GM19025 (cell line): ENCODE results near the gene RBPJL.

Experiments
- ATAC-seq: cut with Tn5 transposase; IDR thresholded peaks from one replicate; pipeline ENCODE4 v1.9.1; 2021; ENCODE audit warnings: mild to moderate bottlenecking, low read depth, moderate library complexity; ENCODE audit not compliant: unreplicated experiment

Gene RBPJL

DNA sequence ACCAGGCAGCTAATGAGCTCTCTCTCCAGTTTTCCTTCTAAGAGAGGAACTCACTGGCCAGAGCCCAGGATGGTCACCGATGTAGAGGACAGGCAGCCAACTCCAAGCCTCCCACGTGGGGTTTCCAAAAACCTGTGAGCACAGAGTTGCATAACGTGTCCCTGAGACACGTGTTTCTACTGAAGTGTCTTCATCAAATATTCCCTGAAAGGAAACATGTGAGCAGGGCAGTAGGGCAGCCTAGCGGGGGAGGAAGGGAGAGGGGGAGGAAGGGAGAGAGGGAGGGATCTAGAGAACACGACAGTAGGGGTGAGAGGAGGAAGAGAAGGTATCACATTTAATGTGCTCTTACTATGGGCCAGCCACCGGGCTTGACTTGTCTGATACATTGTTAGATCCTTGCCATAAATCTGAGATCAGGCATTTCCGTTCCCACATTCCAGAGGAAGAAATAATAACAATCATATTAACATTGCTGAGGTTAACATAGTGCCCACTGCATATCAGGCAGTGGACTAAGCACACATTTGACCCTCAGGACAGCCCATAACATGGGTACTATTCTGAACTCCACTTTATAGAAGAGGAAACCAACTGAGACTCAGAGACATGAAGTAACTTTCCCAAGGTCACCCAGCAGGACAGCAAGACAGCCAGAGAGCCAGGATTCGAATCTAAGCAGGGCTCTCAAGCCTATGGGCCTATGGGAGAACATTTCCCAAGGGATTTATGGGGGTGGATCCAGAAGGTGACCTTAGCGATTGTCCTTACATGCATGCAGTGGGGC lies 51.8 kb downstream of the RBPJL start:
- no peak for ATAC-seq

DNA sequence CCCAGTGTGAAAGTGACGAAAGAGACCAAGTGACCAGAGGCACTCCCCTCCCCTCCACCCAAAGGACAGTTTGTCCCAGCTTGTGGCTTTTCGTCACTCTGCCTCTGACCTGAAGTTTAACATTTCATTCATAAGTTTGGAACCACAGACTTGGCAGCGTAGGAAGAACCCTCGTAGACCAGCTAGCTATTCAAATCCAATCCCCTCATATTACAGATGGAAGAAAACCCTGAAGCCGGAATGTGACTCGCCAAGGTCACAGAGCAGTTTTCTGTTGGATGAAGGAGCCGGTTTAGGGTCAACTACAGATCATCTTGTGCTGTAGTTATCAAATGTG lies 52.4 kb downstream of the RBPJL start:
- ATAC-seq = no peak

DNA sequence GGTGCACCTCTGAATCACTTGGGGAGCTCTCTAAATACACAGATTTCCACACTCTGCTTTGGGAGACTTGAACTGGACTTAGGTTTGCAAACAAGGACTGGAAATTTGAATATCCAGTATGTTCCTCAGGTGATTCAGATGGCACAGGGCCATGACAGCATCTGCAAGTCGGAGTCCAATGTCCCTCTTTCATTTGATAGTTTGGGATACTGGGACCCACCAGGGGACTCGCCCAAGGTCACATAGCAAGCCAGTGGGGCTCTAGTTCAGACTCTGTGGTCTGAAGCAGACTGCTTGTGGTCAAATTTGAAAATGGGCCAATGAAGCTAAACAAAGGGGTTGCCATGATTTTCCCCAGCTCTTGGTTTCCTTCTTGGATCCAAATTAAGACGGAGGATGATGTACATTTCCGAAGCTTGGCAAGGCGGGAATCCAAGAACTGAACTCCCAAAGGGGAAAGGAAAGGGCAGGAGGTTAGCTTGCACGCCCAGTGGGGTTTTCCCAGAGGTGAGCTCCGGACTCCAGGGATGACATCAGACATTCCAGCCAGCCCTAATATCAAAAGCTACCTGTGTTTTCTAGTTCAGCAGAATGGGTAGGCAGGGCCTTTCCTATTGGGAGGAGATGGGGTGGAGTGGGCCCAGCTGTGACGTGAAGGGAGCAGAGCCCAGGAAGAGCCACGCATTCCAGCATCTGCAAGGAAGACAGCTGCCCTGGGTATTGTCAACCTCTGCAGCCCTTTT lies 52.9 kb downstream of the RBPJL start:
- no peak for ATAC-seq

DNA sequence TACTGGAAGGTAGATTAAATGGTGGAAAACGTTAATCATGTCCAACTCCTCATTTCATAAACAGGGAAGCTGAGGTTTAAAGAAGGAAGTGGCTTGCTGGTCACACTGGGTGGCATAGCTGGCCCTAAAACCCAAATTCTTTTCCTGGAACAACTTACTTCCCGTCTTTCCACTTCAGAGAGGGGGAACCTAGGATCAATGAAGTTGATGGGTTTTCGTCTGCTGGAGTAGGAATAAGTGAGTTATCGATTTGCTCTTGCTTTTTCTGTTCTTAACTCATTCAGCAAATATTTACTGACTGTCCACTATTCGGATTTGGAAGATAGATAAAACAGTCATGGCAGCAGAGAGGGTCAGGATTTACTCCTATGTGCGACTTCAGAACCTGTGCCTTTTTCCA lies 55.2 kb downstream of the RBPJL start:
- ATAC-seq = no peak

DNA sequence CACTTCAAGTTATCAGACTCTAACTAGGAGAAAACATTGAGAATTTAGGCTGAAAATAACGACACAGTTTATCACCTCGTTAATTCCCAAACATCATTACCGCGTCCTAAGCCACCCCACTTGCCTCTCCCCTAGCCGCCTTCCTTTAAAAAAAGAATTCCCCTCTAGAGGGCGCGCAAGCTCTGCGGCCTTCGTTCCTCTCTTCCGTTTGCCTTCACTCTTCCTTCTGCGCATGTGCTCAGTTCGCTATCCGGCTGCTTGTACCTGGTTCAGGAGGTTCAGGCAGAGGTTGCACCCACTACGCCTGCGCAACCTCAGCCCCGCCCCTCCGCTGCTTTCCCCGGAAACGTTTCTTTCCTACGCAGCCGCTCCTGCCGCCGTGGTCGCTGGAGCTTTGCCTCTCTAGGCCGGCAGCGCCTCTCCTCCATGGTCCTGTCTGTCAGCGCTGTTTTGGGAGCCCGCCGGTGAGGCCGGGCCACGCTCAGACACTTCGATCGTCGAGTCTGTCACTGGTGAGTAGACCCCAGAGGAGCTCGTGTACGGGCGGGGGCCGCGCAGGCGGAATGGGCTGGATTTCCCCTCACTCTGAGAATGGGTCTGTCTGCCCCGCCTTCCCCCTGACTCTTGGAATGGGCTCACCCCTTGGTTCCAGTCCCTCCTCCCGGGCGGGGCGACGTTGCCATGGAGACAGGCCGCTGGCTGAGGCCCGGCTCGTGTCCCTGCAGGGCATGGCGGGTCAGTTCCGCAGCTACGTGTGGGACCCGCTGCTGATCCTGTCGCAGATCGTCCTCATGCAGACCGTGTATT lies 56.4 kb downstream of the RBPJL start, which contains the start of gene SYS1:
Gene SYS1, plus strand, starts transcription at position 353 of the 807 bp plus-strand sequence. Its CDS starts 376 bp downstream, at position 729.
- ATAC-seq = peak; percentile 79

DNA sequence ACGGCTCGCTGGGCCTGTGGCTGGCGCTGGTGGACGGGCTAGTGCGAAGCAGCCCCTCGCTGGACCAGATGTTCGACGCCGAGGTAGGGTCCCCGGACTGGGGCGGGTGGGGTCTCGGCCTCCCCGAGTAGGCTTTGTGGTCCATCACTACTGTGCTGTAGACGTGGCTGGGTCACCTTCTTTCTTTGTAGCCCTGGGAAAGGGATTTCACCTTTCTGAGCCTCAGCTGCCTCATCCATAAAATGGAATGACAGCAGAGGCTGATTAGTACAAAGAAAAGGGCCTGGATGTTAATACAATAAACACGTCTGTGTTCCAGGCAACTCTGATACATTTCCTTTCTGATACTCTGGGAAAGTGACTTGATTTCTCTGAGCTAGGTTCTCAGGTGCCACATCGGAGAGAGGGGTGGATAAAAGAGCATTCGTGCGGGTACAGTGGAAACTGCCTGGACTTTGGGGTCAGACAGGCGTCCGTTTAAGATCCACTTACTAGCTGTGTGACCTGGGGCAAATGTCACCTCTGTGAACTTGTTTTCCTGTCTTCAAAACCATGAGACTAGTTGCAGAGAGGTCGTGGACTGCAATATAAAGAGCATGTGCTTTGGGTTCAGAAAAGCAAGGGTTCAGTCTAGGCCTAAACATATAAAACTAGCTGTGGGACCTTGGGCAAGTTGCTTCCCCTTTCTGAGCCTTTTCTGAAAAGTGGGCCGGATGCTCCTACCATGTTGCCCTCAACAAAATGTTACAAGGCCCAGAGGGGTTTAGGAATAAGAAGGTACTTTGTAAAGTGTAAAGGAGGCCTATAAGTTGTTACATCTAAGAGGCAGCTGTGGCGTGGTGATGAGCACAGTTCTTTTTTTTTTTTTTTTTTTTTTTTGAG lies 57.2 kb downstream of the RBPJL start:
- ATAC-seq = no peak

DNA sequence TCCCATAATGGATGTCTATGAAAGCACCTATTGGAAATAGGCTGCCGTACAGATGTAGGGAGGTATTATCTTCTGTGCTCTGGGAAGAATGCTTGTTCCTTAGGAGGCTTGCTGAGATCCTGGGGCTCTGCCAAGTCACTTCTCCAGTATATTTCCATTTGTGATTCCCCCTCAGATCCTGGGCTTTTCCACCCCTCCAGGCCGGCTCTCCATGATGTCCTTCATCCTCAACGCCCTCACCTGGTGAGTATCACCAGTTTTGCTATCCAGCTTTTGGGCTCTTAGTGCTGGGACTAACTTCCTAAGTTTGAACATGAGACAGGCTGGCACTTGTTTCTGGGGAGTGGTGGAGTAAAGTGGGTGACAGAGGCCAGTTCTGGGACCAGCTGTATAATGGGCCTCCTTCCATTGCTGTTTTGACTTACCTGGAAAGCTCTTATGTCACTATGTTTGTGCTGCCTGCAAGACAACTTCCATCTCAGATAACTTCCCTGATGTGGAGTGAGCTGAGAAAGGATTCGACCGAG lies 58.9 kb downstream of the RBPJL start:
- no peak for ATAC-seq

DNA sequence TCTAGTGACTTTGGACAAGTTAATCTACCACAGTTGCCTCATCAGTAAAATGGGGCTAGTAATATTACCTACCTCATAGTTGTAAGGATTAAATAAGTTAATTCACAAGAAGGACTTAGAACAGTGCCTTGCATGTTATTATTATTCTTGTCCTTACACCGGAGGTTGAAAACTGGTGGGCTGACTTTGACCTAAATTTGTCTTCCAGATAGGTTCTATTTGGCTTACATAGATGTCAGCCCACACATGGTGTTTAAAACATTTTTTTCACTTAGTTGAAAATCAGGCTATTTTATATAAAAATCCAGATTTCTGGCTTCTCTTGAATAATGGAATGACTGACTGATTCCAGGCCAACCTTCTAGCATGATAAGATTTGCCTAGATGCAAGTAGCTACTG lies 59.6 kb downstream of the RBPJL start:
- ATAC-seq = no peak

DNA sequence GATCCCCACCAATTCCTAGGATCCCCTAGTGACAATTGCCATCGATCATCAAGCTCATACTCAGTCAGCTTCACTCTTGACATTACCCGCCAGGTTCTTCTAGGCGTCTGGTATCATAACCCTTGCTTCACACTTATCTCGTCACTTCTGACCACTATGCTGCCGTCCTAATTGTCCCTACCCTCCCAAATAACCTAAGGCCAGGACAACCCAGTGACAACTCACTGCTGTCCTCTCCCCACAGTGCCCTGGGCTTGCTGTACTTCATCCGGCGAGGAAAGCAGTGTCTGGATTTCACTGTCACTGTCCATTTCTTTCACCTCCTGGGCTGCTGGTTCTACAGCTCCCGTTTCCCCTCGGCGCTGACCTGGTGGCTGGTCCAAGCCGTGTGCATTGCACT lies 60.0 kb downstream of the RBPJL start:
- ATAC-seq = no peak

DNA sequence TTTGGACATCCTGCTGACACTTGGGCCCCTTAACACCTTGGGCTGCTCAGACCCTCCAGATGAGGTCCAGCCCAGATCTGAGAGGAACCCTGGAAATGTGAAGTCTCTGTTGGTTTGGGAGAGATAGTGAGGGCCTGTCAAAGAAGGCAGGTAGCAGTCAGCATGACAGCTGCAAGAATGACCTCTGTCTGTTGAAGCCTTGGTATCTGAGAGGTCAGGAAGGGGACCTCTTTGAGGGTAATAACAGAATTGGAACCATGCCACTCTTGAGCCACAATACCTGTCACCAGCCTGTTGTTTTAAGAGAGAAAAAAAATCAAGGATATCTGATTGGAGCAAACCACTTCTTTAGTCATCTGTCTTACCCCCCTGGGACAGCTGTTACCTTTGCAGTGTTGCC lies 60.5 kb downstream of the RBPJL start:
- ATAC-seq = no peak
